Endodermal cell (in vitro differentiated cells): Measurements from ENCODE around the gene GRK6. TPM values are rescaled to one million over a fixed set of nuclear protein-coding genes. Genes with fewer than 3 reads are reported as not detected.
A peak's percentile ranks its signal among the peaks of the same experiment; 100 is the strongest.

Experiments
- DNase-seq: peaks from one replicate; pipeline ENCODE4 v3.0.0-alpha.2; 2017
- H3K27ac ChIP-seq: 2 replicates; pipeline ENCODE4 v1.5.1; 2013; ENCODE audit warnings: mild to moderate bottlenecking, low read depth, low read length, moderate library complexity
- H3K27me3 ChIP-seq: 2 replicates; pipeline ENCODE4 v1.6.1; 2013; ENCODE audit warnings: mild to moderate bottlenecking, low read length, moderate library complexity; ENCODE audit not compliant: insufficient read depth, control insufficient read depth, poor library complexity, severe bottlenecking
- H3K36me3 ChIP-seq: 2 replicates; pipeline ENCODE4 v1.7.0; 2013; ENCODE audit warnings: mild to moderate bottlenecking, low read length, moderate library complexity; ENCODE audit not compliant: control insufficient read depth, insufficient read depth
- H3K4me1 ChIP-seq: one replicate; pipeline ENCODE4 v1.7.0; 2013; ENCODE audit warnings: low read length; ENCODE audit not compliant: control insufficient read depth, insufficient read depth
- H3K4me3 ChIP-seq: 2 replicates; pipeline ENCODE4 v1.5.1; 2013; ENCODE audit warnings: mild to moderate bottlenecking, low read length, moderate library complexity
- H3K9ac ChIP-seq: 2 replicates; pipeline ENCODE4 v1.6.1; 2013; ENCODE audit warnings: mild to moderate bottlenecking, low read length, moderate library complexity; ENCODE audit not compliant: poor library complexity, severe bottlenecking; ENCODE audit errors: extremely low read depth
- H3K9me3 ChIP-seq: 2 replicates; pipeline ENCODE4 v1.6.1; 2013; ENCODE audit warnings: mild to moderate bottlenecking, low read length, moderate library complexity; ENCODE audit not compliant: control insufficient read depth
- H3K27ac Mint-ChIP-seq: 2 replicates; pipeline ENCODE4 v1.8.0; 2020; ENCODE audit warnings: mixed read lengths
- H3K27me3 Mint-ChIP-seq: 2 replicates; pipeline ENCODE4 v1.8.0; 2021; ENCODE audit warnings: mild to moderate bottlenecking, mixed read lengths; ENCODE audit not compliant: insufficient read depth
- H3K36me3 Mint-ChIP-seq: 2 replicates; pipeline ENCODE4 v1.8.0; 2020; ENCODE audit warnings: low read depth, mixed read lengths
- H3K4me1 Mint-ChIP-seq: 2 replicates; pipeline ENCODE4 v1.8.0; 2020; ENCODE audit warnings: mixed read lengths
- H3K4me3 Mint-ChIP-seq: 2 replicates; pipeline ENCODE4 v1.8.0; 2020; ENCODE audit warnings: mild to moderate bottlenecking, moderate library complexity, mixed read lengths
- H3K9me3 Mint-ChIP-seq: 2 replicates; pipeline ENCODE4 v1.8.0; 2020; ENCODE audit warnings: mild to moderate bottlenecking, mixed read lengths
- WGBS, 2 experiments: methylation state at CpG; one replicate each; pipeline versions ENCODE4 v1.1.5 to v1.1.7; 2013; ENCODE audit warnings: missing lambda C conversion rate in 2 of 2, mixed read lengths in 1 of 2; ENCODE audit not compliant: insufficient coverage in 1 of 2, insufficient read length in 1 of 2; 5-methylcytosine and 5-hydroxymethylcytosine counted together
- total RNA-seq, 2 donors: library from RNA; stranded (reverse); fragmentation: NEBNext Ultra II Directional in 1 of 2; extraction: Animal tissue kit (Norgen Biotek cat#: 25700) in 1 of 2; gene quantifications; 2 replicates in 1 of 2; 3 replicates in 1 of 2; pipeline ENCODE4 v1.2.1, GENCODE V29; 2021
- TF ChIP-seq, protein P1 (sequence below): fragments of 200-600 bp; sonication (generic); conservative IDR thresholded peaks from 2 replicates; pipeline ENCODE4 v1.5.0; 2021; ENCODE audit warnings: antibody characterized with exemption, mild to moderate bottlenecking

Gene GRK6
- total RNA-seq, 2 donors from 2014 or later: 51.6 to 66.8 TPM

DNA sequence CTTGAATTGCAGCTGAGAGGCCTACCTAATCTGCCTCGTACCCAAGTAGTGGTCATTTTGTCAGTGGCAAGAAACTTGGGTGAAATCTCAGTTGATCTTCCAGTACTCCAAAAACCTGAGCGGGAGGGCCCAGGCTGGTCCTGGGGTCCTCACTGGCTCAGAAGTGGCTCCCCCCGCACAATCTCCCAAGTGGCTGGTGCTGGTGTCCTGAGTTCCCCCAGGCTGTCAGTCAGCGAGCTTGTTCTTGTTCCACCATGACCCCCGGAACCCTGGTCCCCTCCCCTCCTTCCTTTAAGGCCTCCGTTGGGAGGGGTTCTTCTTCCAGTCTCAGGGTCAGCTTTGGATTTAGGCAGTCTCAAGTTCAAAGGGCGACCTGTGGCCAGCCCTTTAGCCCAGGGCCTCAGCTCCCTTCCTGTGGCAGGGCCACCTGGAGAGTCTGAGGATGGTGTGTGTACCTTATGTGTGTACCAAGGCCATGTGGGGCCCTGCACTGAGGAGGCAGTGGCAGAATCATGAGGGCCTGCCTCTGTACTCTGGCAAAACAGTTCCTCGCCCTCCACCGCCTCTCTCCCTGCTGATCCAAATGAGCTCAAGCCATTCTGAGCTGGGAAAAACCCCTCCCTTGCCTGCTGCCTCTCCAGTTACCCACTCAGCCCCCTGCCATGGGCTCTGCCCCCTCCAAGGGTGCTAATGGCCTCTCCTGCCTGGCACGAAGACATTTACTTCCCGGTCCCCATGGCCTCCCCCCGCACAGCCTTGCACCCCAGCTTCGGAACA, 51.4 kb downstream of the GRK6 start:
- Mint-ChIP-seq H3K4me1 (peaks cover 17% of the 10 kb centered on the region), H3K4me3 (no peak overlapping the region), H3K9me3 (no peaks in the 10 kb centered on the region), H3K36me3 (peaks cover 25% of the 10 kb centered on the region), H3K27me3 (no peaks in the 10 kb centered on the region), H3K27ac (peak overlapping the region; percentile 55)
- no peaks in the 10 kb centered on the region for H3K9me3 ChIP-seq
- peak; percentile 63 for DNase-seq
- peaks cover 17% of the 10 kb centered on the region for H3K36me3 ChIP-seq
- H3K4me3 ChIP-seq: no peak overlapping the region
- no peak overlapping the region for H3K9ac ChIP-seq
- H3K27ac ChIP-seq: no peak overlapping the region
- H3K27me3 ChIP-seq: no peaks in the 10 kb centered on the region
- 93 to 95% methylated on average over 12 to 13 of the region's 13 CpGs for WGBS, 2 experiments
- H3K4me1 ChIP-seq: peaks cover 7% of the 10 kb centered on the region
- TF ChIP-seq, protein P1, sequence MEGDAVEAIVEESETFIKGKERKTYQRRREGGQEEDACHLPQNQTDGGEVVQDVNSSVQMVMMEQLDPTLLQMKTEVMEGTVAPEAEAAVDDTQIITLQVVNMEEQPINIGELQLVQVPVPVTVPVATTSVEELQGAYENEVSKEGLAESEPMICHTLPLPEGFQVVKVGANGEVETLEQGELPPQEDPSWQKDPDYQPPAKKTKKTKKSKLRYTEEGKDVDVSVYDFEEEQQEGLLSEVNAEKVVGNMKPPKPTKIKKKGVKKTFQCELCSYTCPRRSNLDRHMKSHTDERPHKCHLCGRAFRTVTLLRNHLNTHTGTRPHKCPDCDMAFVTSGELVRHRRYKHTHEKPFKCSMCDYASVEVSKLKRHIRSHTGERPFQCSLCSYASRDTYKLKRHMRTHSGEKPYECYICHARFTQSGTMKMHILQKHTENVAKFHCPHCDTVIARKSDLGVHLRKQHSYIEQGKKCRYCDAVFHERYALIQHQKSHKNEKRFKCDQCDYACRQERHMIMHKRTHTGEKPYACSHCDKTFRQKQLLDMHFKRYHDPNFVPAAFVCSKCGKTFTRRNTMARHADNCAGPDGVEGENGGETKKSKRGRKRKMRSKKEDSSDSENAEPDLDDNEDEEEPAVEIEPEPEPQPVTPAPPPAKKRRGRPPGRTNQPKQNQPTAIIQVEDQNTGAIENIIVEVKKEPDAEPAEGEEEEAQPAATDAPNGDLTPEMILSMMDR: no peak

DNA sequence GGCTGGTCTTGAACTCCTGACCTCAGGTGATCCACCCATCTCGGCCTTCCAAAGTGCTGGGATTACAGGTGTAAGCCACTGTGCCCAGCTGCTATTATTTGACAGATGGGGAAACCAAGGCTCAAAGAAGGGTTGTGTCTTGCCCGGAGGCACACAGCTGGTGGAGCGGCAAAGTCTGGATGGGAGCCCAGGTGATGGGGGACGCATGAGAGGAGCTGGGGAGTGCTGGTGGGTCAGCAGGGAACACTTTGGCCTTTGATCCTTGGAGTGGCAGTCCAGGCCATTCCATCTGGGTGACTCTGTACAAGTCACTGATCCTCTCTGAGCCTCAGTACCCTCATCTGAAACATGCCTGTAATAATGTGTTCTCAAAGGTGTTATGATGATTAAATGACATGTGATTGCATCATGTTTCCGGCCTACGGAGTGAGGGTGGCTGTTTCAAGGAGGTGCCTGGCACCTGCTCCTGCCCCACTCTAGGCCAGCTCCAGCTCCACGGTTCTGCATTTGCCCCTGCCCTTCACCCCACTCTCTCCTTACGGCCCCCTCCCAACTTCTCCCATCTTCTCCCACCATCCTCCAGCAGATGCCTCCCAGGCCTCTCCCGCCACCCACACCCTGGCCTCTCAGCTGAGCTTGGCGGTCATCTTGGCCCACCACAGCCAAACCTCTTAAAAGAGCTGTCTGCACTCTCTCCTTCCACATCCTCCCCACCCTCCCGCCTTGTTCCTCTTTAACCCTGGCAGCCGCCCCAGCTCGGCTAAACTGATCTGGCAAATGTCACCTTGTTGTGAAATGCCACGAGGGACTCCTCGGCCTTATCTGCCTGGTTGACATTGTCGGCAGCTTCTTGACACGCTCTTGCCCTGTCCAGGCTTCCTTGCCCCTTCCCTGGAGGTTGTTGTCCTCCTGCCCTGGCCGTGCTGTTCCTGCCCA, 52.5 kb downstream of the GRK6 start:
- no peak overlapping the region for H3K4me3 Mint-ChIP-seq
- H3K4me3 ChIP-seq: no peak overlapping the region
- peaks cover 33% of the 10 kb centered on the region for H3K36me3 Mint-ChIP-seq
- peaks cover 27% of the 10 kb centered on the region for H3K36me3 ChIP-seq
- H3K9me3 ChIP-seq: no peaks in the 10 kb centered on the region
- H3K27ac ChIP-seq: peak overlapping the region; percentile 42
- no peaks in the 10 kb centered on the region for H3K27me3 Mint-ChIP-seq
- H3K4me1 ChIP-seq: peaks cover 7% of the 10 kb centered on the region
- peak overlapping the region; percentile 20 for H3K27ac Mint-ChIP-seq
- H3K4me1 Mint-ChIP-seq: peaks cover 15% of the 10 kb centered on the region
- H3K9ac ChIP-seq: no peak overlapping the region
- peak; percentile 62 for DNase-seq
- H3K27me3 ChIP-seq: no peaks in the 10 kb centered on the region
- TF ChIP-seq, protein P1: no peak
- H3K9me3 Mint-ChIP-seq: no peaks in the 10 kb centered on the region
- 86 to 93% methylated on average over 13 to 18 of the region's 18 CpGs for WGBS, 2 experiments

GRCh38 chr5:177479774-177480173, 53.3 kb downstream of the GRK6 start:
- Mint-ChIP-seq H3K27me3 (no peaks in the 10 kb centered on the region), H3K27ac (peak overlapping the region; percentile 72), H3K36me3 (peaks cover 41% of the 10 kb centered on the region), H3K4me1 (peaks cover 9% of the 10 kb centered on the region), H3K9me3 (no peaks in the 10 kb centered on the region), H3K4me3 (no peak overlapping the region)
- Histone ChIP-seq H3K9me3 (no peaks in the 10 kb centered on the region), H3K9ac (no peak overlapping the region), H3K4me1 (no peaks in the 10 kb centered on the region), H3K36me3 (peaks cover 34% of the 10 kb centered on the region), H3K4me3 (no peak overlapping the region), H3K27me3 (no peaks in the 10 kb centered on the region), H3K27ac (no peak overlapping the region)
- DNase-seq: no peak
- WGBS, 2 experiments: 92 to 95% methylated on average over 14 of the region's 14 CpGs
- TF ChIP-seq, protein P1: no peak
